ENCODE data around the gene INSM1.

Gene INSM1, protein sequence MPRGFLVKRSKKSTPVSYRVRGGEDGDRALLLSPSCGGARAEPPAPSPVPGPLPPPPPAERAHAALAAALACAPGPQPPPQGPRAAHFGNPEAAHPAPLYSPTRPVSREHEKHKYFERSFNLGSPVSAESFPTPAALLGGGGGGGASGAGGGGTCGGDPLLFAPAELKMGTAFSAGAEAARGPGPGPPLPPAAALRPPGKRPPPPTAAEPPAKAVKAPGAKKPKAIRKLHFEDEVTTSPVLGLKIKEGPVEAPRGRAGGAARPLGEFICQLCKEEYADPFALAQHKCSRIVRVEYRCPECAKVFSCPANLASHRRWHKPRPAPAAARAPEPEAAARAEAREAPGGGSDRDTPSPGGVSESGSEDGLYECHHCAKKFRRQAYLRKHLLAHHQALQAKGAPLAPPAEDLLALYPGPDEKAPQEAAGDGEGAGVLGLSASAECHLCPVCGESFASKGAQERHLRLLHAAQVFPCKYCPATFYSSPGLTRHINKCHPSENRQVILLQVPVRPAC

DNA sequence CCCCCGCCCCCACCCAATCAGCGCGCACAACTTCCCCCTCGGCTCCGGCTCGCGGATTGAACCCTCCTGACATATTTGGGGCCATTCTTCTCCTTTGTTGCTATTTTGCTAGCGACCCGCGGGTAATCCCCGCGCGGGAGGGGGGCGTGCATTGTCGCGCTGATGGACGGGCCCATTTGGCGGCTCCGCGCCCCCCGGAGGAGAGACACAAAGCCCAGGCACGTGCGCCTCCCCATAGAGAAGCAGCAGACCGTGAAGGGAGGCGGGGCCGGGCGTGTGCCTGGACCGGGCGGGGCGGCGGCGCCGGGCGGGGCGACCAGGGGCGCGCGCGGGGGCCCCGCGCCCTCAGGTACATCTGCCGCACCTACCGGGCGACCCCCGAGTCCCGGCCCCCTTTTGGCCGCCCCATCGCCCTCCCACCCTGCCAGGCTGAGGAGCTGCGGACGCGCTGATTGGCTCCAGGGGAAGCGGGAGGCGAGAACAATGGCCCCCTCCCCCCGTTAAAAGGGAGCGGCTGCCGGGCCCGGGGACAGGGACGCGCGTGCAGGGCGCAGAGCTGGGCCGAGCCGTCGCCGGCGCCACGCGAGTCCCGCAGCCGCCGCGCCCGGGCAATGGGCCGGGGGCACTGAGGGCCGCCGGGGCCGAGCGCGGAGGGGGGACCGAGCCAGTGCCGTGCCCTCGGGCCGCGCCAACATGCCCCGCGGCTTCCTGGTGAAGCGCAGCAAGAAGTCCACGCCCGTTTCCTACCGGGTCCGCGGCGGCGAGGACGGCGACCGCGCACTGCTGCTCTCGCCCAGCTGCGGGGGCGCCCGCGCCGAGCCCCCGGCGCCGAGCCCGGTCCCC, at the start of gene INSM1:
Gene INSM1, plus strand, starts transcription at position 530 of the 843 bp plus-strand sequence. Its CDS starts 164 bp downstream, at position 694.
- H3K4me3 ChIP-seq, result peak within 1 kb of the TSS; percentile 19
- H3K36me3 ChIP-seq (replicated peaks), result no peaks in the 10 kb centered on the region
- H3K4me1 ChIP-seq, result peaks cover 17% of the 10 kb centered on the region
- DNase-seq (ENCODE audit: low spot score in 2 of 2), result peak in 1 of 2 experiments; percentile 72
- in situ Hi-C loops (cut with MboI; ENCODE audit: low sequenced_read_pairs), result loop anchor here (25.0 kb wide), 1 partner anchor 195 kb away; no protein-coding TSS in a partner anchor
- H3K9me3 ChIP-seq, result no peaks in the 10 kb centered on the region
- H3K27me3 ChIP-seq (ENCODE audit: low read depth), result peaks cover 18% of the 10 kb centered on the region

DNA sequence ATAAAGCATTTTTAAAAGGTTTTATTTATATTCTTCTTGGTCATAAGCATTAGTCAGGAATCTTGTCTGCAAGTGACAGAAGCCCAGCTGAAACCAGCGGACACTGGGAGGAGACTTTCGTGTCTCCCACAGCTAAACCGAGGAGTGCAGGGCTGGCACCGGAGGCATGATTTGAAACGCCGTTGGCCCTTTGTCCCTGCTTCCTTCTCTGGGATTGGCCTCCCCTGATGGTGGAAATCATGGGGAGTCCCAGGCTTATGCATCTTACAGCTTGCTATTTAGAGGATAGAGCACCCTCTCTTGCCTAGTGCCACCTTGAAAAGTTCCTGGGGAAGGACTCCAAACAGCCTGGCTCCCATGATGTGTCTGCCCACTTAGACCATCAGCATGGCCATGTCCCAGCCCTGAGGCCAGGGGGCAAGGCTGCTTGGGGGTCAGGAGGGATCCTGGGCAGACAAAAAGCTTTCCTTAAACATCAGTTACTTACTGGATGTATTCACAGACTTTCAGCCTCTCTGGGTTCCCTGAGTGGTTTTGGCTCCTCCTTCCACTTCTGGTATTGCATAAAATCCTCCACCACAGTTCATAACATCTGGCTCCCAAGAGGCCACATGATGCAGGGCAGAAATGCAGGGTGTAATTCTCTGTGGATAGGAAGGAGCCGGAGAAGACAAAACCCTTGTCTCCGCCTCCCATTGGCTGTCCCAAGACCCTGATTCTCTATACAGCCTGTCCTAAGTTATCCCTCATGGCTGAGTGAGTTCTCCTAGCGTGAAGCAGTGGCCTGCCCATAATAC, 49.3 kb upstream of the INSM1 start:
- Histone ChIP-seq H3K36me3 (replicated peaks) (no peaks in the 10 kb centered on the region), H3K4me3 (no peak overlapping the region), H3K4me1 (no peaks in the 10 kb centered on the region), H3K9me3 (no peaks in the 10 kb centered on the region), H3K27me3 (ENCODE audit: low read depth) (no peaks in the 10 kb centered on the region)
- DNase-seq (ENCODE audit: low spot score in 2 of 2), result no peak
- in situ Hi-C loops (cut with MboI; ENCODE audit: low sequenced_read_pairs), result no loop called here

DNA sequence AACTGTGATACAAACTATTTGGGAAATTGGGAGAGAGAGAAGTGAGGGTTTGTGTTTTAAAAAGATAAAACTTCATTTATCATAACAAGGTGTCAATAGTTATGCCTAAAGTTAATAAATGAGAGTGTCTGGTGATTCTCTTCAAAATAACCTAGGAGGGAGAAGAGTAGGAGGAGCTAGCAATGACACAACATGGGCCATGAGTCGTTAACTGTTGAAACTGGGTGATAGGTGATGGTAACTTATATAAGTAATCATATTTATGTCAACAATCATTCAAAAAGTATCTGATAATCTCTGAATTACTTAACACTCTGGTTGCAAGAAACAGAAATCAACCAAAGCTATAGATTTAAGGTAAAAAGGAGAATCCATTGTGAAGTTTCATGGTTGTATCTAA, 46.8 kb upstream of the INSM1 start:
- Histone ChIP-seq H3K9me3 (no peaks in the 10 kb centered on the region), H3K4me1 (no peaks in the 10 kb centered on the region), H3K27me3 (ENCODE audit: low read depth) (no peaks in the 10 kb centered on the region), H3K4me3 (no peak overlapping the region), H3K36me3 (replicated peaks) (no peaks in the 10 kb centered on the region)
- in situ Hi-C loops (cut with MboI; ENCODE audit: low sequenced_read_pairs), result no loop called here
- DNase-seq (ENCODE audit: low spot score in 2 of 2), result no peak

DNA sequence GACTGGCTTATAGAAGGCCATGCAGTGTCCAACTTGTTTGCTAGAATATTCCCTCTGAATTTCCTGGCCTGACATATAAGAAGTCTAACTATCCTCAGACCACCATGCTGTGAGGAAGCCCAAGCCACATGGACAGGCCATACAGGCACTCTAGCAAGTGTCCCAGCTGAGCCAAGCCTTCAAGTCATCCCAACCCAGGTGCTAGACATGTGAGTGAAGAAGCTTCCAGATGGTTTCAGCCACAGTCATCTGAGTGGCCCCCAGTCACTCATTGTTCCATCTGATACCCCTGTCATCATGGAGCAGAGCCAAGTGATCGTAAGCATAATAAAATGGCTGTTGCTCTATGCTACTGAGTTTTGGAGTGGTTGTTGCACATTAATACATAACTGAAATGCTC, 46.0 kb upstream of the INSM1 start:
- H3K4me1 ChIP-seq, result no peaks in the 10 kb centered on the region
- no peak overlapping the region for H3K4me3 ChIP-seq
- H3K27me3 ChIP-seq (ENCODE audit: low read depth), result no peaks in the 10 kb centered on the region
- no peaks in the 10 kb centered on the region for H3K36me3 ChIP-seq (replicated peaks)
- in situ Hi-C loops (cut with MboI; ENCODE audit: low sequenced_read_pairs), result no loop called here
- H3K9me3 ChIP-seq, result no peaks in the 10 kb centered on the region
- DNase-seq (ENCODE audit: low spot score in 2 of 2), result no peak

DNA sequence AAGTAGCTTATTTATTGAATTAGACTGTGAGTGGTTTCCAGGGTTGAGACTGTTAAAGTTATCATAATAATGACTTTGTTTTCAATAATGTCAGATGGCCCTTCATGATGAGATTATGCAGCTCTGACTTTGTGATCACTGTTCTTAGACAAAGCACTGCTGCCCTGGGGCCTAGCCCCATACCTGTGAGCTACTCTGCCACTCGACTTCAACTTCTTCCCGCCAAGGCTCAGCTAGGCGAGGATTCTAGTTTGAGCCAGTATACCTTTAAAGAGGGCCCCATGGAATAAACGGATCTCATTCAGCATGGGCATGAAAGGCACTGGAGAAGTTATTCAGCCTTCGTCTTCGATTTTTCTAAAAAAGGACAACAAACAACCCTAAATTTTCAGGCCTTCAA, 45.0 kb upstream of the INSM1 start:
- in situ Hi-C loops (cut with MboI; ENCODE audit: low sequenced_read_pairs), result no loop called here

DNA sequence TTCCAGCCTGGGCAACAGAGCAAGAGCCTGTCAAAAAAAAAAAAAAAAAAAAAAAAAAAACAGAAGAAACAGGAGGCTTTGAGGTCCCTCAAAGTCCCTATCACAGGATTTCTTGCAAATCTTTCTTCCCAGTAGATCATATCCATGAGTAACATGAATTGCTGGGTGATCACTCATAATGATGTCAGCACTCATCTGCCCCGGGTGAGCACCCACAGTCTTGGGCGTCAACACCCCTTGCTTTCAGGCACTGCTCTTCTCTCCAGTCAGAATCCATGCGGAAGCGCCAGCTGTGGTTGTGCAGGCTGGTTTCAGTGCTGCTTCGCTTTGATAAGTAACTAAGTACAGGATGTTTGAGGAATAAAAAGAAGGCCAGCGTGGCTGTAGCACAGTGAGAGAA, 40.2 kb upstream of the INSM1 start:
- DNase-seq (ENCODE audit: low spot score in 2 of 2), result no peak

More for the DNA sequence above, 45.0 kb upstream of the INSM1 start:
- Histone ChIP-seq H3K27me3 (ENCODE audit: low read depth) (no peaks in the 10 kb centered on the region), H3K4me1 (no peaks in the 10 kb centered on the region), H3K4me3 (no peak overlapping the region), H3K9me3 (no peaks in the 10 kb centered on the region), H3K36me3 (replicated peaks) (no peaks in the 10 kb centered on the region)
- no peak for DNase-seq (ENCODE audit: low spot score in 2 of 2)

DNA sequence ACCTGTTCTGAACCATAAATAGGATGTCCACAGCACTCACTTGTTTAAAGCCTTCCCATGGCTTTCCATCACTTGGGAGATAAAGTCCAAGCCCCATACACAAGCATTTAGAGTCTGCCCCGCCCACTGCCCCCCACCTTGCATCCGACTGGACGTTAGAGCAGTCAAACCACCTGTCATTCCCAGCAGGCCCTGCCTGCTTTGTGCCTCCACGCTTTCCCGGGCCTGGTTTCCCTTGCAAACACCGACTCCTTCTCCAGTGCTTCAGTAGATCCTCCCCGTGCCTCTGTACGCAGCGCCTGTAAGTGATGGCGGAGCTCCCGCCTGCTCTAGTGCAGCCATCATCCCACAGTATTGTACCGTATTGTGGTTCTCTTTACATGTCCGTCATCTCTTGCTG, 38.3 kb upstream of the INSM1 start:
- Histone ChIP-seq H3K9me3 (no peaks in the 10 kb centered on the region), H3K27me3 (ENCODE audit: low read depth) (no peaks in the 10 kb centered on the region), H3K4me3 (no peak overlapping the region), H3K4me1 (no peaks in the 10 kb centered on the region), H3K36me3 (replicated peaks) (no peaks in the 10 kb centered on the region)
- no peak for DNase-seq (ENCODE audit: low spot score in 2 of 2)
- in situ Hi-C loops (cut with MboI; ENCODE audit: low sequenced_read_pairs), result no loop called here

More for the DNA sequence above, 40.2 kb upstream of the INSM1 start:
- Histone ChIP-seq H3K4me1 (no peaks in the 10 kb centered on the region), H3K9me3 (no peaks in the 10 kb centered on the region), H3K36me3 (replicated peaks) (no peaks in the 10 kb centered on the region), H3K27me3 (ENCODE audit: low read depth) (no peaks in the 10 kb centered on the region), H3K4me3 (no peak overlapping the region)
- in situ Hi-C loops (cut with MboI; ENCODE audit: low sequenced_read_pairs), result no loop called here

DNA sequence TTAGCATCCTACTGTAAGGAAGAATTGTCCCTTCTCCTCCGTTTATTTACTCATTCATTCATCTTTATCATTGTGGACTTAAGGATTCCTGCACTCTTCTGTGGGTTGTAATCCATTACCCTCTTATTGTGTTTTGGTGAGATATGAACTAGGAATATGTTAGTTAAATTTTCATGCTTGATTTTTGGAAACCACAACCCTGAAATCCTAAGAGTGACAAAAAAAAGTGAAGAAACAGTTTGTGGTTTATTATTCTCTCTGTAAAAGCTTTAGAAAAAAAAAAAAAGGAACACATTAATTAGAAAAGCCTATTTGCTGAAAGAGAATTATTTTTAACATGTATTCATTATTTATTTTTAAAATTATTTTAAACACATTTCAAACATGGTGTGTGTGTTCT, 36.7 kb upstream of the INSM1 start:
- Histone ChIP-seq H3K36me3 (replicated peaks) (no peaks in the 10 kb centered on the region), H3K4me1 (no peaks in the 10 kb centered on the region), H3K4me3 (no peak overlapping the region), H3K27me3 (ENCODE audit: low read depth) (no peaks in the 10 kb centered on the region), H3K9me3 (no peaks in the 10 kb centered on the region)
- DNase-seq (ENCODE audit: low spot score in 2 of 2), result no peak
- in situ Hi-C loops (cut with MboI; ENCODE audit: low sequenced_read_pairs), result no loop called here

DNA sequence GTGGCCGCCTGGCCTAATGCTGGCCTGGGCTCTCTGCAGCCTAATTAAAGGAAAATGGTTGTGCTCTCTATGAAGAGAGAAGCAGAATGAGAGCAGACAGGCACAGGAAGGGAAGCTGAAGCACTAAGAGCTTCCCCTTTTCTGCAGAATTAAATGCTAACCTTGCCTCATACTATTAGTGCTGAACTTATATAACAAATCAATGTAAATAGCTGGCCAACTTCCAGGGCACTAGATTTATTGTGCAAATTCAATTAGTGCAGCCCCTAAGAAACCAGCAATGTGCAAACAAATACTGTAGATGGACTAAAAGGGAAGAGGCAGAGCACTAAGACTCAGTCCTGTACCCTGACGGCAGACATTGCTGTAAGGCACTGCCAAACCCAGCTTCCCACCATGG, 36.1 kb upstream of the INSM1 start:
- H3K36me3 ChIP-seq (replicated peaks), result no peaks in the 10 kb centered on the region
- in situ Hi-C loops (cut with MboI; ENCODE audit: low sequenced_read_pairs), result no loop called here
- no peak for DNase-seq (ENCODE audit: low spot score in 2 of 2)
- no peaks in the 10 kb centered on the region for H3K27me3 ChIP-seq (ENCODE audit: low read depth)
- H3K9me3 ChIP-seq, result no peaks in the 10 kb centered on the region
- no peak overlapping the region for H3K4me3 ChIP-seq
- no peaks in the 10 kb centered on the region for H3K4me1 ChIP-seq

DNA sequence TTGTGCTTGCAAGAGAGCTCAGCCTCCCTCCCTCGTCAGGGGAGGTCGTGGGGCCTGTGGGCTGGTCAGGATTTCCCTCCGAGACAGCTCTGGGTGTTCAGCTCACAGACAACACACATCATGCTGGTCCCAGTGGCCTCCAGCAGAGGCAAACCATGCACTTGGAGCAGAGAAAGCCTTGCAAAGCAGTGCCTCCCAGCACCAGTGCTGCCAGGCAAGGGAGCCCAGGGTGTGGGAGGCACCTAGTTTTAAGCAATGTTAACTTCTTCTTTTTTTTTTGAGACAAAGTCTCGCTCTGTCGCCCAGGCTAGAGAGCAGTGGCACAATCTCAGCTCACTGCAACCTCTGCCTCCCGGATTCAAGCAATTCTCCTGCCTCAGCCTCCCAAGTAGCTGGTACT, 34.0 kb upstream of the INSM1 start:
- Histone ChIP-seq H3K27me3 (ENCODE audit: low read depth) (no peaks in the 10 kb centered on the region), H3K4me3 (no peak overlapping the region), H3K36me3 (replicated peaks) (no peaks in the 10 kb centered on the region), H3K9me3 (no peaks in the 10 kb centered on the region), H3K4me1 (no peaks in the 10 kb centered on the region)
- no peak for DNase-seq (ENCODE audit: low spot score in 2 of 2)
- in situ Hi-C loops (cut with MboI; ENCODE audit: low sequenced_read_pairs), result no loop called here

DNA sequence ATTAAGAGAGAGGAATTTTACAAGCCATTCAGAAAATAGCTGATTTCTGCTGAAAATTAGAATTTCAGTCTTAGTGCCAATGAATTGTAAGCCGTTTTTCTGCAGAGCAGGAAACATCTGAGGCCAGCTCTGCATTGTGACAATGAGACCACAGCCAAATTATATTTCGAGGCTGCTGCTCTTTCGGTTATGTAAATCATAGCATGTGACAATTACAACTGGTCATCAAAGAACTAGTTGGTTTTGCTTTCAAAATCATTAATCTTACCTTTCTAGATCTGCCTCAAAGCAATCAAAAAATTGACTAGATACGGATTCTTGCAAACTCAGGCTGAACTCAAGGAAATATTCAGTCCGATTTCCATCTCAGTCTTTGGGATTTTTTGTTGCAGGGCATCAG, 33.4 kb upstream of the INSM1 start:
- H3K9me3 ChIP-seq, result no peaks in the 10 kb centered on the region
- in situ Hi-C loops (cut with MboI; ENCODE audit: low sequenced_read_pairs), result no loop called here
- H3K27me3 ChIP-seq (ENCODE audit: low read depth), result no peaks in the 10 kb centered on the region
- no peaks in the 10 kb centered on the region for H3K4me1 ChIP-seq
- H3K36me3 ChIP-seq (replicated peaks), result no peaks in the 10 kb centered on the region
- no peak for DNase-seq (ENCODE audit: low spot score in 2 of 2)
- H3K4me3 ChIP-seq, result no peak overlapping the region

DNA sequence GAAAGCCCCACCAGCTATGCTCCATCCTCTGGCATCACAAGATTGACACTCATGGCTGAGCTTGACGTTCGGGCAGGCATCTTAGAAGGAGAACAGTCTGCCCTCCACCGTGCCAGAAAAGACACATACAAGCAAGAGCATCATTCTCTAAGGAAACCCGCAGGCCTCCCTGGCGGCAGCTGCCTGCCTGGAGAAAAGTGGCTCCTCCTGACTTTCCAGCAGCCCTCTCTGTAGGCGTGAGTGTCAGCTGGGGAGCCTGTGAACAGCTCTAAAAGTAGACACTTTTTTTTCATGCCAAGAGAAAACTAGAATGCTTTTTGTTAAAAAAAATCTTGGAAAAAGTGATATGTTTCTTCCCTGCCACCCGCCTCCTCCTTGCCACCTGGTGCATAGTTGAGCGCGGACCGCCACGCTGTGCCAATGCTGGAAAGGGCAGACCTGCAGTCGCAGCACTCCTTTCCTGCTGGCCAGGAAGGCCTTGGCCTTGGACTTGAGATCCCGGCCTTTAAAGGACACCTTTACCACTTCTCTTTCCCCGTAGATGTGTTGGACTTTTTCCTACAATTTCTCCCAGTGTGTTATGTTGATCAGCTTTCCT, 29.7 kb upstream of the INSM1 start:
- H3K27me3 ChIP-seq (ENCODE audit: low read depth), result no peaks in the 10 kb centered on the region
- no peaks in the 10 kb centered on the region for H3K36me3 ChIP-seq (replicated peaks)
- in situ Hi-C loops (cut with MboI; ENCODE audit: low sequenced_read_pairs), result no loop called here
- no peak for DNase-seq (ENCODE audit: low spot score in 2 of 2)
- H3K4me1 ChIP-seq, result no peaks in the 10 kb centered on the region
- H3K9me3 ChIP-seq, result no peaks in the 10 kb centered on the region
- no peak overlapping the region for H3K4me3 ChIP-seq

DNA sequence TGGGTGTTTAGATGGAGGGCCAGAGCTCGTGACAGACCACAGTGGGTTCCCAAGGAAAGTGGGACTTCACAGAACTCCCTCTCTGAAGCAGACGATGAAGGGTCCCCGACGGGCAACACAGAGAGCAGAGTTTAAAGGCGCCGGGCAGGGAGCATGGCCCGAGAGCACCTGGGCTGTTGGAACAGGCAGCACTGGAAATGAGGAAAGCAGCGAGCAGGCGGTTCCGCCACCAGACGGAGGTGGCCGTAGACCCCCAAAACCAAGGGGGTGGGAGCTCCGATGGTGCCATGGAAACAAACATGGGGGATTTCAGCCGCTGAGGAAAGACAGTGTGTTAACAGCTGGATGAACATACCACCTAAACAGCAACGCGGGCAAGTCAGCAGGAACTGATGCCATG, 27.5 kb upstream of the INSM1 start:
- Histone ChIP-seq H3K4me3 (no peak overlapping the region), H3K27me3 (ENCODE audit: low read depth) (no peaks in the 10 kb centered on the region), H3K9me3 (no peaks in the 10 kb centered on the region), H3K36me3 (replicated peaks) (no peaks in the 10 kb centered on the region), H3K4me1 (no peaks in the 10 kb centered on the region)
- in situ Hi-C loops (cut with MboI; ENCODE audit: low sequenced_read_pairs), result no loop called here
- DNase-seq (ENCODE audit: low spot score in 2 of 2), result no peak

Measured in HAP-1 (cell line).